ENCODE measurements around the gene CAPZA1.

DNA sequence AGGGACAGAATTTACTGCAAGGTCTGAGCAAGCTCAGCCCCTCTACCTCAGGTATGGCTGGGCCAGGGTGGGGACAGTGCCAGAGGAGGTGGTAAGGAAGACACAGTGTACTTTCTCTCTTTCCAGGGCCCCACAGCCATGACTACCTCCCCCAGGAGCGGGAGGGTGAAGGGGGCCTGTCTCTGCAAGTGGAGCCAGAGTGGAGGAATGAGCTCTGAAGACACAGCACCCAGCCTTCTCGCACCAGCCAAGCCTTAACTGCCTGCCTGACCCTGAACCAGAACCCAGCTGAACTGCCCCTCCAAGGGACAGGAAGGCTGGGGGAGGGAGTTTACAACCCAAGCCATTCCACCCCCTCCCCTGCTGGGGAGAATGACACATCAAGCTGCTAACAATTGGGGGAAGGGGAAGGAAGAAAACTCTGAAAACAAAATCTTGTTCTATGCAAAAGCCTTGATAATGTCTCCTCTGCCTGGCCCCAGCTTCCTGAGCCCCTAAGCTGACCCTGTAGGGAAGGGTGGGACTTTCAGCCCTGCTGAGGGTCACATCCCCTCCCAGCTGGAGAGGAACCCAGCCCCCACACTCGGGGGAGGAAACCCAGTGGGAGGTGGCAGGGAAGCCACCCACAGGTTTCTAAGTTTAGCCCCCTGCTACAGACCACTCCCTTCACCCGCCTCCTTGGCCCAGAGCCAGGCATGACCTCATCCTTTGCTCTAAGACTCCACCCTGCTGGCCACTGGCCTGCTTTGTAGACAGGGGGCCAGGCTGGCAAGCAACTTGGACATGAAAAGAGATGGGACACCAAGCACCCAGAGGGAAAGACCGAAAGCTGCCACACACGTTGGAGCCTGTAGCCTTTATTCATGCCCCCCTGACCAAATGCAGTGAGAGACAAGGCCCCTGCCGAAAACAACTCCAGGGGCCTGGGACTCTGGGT, 80.9 kb downstream of the CAPZA1 start:
- TF ChIP-seq, protein P1, sequence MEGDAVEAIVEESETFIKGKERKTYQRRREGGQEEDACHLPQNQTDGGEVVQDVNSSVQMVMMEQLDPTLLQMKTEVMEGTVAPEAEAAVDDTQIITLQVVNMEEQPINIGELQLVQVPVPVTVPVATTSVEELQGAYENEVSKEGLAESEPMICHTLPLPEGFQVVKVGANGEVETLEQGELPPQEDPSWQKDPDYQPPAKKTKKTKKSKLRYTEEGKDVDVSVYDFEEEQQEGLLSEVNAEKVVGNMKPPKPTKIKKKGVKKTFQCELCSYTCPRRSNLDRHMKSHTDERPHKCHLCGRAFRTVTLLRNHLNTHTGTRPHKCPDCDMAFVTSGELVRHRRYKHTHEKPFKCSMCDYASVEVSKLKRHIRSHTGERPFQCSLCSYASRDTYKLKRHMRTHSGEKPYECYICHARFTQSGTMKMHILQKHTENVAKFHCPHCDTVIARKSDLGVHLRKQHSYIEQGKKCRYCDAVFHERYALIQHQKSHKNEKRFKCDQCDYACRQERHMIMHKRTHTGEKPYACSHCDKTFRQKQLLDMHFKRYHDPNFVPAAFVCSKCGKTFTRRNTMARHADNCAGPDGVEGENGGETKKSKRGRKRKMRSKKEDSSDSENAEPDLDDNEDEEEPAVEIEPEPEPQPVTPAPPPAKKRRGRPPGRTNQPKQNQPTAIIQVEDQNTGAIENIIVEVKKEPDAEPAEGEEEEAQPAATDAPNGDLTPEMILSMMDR (IDR thresholded peaks at IDR 0.05; ENCODE audit: extremely low read depth in 1 of 2, insufficient read depth in 1 of 2, low read depth in 1 of 2, low read length in 2 of 2): no peak
- TF ChIP-seq JUN (IDR thresholded peaks at IDR 0.05; ENCODE audit: borderline replicate concordance, insufficient read depth, insufficient read length, low read depth): peak; percentile 67
- TF ChIP-seq POLR2AphosphoS5 (IDR thresholded peaks at IDR 0.05; ENCODE audit: insufficient read depth, low read depth, low read length): peak; percentile 92
- TF ChIP-seq GATA2 (IDR thresholded peaks at IDR 0.05; ENCODE audit: insufficient read depth, insufficient read length, low read depth, low read length): peak; percentile 62
- TF ChIP-seq, protein P2, sequence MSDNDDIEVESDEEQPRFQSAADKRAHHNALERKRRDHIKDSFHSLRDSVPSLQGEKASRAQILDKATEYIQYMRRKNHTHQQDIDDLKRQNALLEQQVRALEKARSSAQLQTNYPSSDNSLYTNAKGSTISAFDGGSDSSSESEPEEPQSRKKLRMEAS (IDR thresholded peaks at IDR 0.05; ENCODE audit: insufficient read depth, insufficient read length): no peak
- TF ChIP-seq POLR2A (IDR thresholded peaks at IDR 0.05; ENCODE audit: low read depth, low read length): peak; percentile 83

All from endothelial cell of umbilical vein (primary cell).